NCI-H1048 (cell line): ENCODE results near the gene FYTTD1.

Source experiments
- DNase-seq: peaks from one replicate; lab custom pipeline; 2025; lab: John Stamatoyannopoulos, UW

The FYTTD1 gene

DNA sequence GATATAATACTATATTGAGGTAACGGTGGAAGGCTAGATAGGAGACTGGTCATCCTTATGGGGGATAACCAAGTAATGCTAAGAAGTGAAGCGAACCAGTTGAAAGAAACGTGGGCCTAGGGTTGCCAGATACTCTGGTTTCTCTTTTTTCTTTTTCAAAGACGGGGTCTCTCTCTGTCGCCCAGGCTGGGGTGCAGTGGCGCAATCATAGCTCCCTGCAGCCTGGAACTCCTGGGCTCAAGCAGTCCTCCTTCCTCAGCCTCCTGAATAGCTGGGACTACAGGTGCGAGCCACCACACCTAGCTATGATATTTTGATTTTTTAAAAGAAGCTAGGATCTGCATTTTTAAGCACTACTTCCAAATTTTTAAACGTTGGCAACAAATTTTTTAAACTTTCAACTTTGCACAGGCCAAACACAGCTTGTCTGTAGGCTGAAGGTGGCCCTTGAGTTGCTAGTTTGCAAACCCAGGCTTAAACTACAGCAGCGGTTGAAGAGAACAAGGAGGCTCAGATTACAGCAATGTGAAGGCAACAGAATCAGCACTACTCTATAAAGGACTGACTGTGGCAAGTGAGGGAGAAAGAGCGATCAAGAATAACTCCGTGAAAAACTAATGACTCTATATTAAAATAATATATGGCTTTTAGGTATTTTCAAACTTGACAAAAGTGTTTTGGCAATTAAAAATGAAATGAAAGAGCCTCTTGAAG, 11.8 kb upstream of the FYTTD1 start:
- no peak for DNase-seq

DNA sequence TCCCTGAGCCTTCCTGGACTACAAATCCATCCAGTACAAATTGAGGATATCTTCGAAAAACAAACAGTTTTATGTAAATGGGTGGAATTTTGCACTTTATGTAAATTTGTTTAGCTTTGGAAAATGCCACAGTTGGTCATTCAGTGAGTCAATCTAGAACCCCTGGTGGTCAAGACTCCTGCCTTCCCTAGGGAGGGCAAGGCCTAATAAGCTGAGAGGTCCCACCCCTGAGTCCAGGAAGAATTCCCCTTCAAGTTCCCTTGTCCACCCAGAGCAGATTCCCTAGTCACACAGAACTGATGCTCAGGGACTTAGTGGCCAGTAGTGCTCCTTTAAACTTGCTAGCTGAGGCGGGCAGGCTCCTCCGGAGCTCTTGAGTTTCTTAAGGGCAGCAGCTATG, 6.9 kb upstream of the FYTTD1 start:
- DNase-seq: no peak

DNA sequence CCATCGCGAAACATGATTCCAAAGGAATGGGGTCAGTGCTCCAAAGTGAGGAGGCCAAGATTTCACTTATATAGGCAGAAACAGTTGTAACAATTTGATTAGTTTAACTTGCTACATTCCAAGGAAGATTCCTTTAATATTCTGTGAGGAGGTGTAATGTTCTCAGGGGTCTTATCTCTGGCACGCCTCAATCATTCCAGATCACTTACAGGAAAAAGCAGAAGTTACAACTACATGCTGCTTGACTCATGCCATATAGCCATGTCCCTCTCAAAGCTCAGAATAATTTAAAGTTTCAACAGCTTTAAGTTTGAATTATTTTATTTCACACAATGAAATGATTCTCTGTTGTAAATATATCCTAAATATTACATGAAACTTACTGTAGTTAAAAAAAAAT, 3.5 kb upstream of the FYTTD1 start:
- no peak for DNase-seq

DNA sequence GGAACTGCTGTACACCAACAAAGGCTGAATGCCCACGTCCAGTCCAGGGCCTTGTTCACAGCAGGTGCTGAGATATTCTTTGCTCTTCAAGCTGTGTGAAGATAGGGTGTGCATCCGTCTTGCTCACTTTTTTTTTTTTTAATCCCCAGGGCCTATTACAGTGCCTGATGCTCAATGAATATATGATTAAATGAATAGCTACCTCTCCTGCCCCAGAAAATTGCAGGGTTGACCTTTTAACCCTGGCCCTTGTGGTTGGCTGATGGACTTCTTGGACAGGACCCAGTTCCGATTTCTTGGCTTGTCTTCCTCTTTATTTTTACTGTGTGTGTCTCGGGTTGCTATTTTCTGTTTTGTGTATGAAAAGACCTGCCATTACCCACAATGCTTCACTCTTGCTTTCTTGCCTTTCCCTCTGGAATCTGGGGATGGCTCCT, 2.9 kb upstream of the FYTTD1 start:
- DNase-seq: no peak

DNA sequence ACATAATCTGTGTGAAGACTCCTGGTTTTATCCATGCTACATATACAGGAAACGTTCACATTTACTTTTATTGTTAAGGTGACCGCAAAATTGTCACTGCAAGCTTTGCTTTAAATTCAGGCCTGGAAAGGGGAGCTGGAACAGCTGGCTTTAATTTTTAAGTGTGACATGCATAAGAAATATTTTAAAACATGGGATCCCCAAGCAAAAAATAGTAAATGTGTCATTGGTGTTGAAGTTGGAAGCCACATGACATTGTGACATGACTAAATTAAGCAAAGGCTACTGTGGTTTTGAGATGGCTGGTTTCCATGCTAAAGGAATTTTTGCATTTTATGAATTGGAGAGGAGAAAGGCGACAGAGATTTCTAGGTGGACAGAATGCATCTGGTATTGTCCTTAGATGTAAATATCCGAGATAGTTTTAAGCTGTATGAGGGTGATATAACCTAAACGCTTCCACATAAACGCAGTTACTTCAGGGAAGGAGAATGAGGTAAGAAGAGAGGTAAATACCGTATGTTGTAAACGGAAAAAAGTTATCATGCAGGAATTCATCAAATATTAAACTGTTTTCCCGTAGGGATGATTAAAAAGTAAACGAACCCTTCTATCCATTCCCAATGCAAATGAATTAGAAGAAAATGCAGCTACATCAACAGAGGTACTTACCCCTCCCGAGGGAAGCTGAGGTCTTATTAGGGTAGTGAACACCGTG, 927 bp upstream of the FYTTD1 start:
- DNase-seq: no peak

DNA sequence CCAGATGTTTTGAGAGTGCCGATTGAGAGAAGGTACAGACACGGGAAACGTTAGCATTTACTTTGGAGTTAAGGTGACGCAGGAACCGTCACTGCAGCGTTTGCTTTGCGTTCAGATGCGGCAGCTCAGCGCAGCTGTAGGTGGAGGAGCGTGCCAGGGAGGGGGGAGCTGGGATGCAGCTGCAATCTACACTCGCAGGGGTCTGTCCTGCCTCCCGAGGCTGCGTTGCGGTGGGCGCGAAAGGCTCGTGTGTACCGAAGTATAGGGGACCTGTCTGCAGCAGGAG, 425 bp upstream of the FYTTD1 start:
- no peak for DNase-seq

DNA sequence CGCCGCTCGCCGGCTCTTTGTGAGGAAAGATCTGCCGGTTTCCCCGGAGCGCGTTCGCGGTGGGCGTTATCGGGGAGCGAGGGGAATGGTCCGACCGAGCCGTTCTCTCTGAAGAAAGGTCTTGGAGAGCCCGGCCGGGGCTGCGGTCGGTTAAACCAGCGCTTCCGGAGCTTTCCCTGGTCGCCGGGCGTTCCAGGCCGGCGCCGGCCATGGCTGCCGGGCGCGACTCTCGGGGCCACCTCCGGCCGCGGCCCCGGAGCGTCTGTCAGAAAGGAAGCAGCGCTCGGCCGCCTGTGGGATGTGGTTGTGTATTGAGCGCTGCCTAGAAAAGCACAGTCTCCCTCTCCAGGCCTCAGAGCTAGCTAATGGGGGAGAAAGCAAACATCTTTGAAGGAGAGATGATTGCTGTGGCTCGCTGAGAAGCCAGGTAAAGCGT, 731 bp downstream of the FYTTD1 start:
- DNase-seq: no peak

DNA sequence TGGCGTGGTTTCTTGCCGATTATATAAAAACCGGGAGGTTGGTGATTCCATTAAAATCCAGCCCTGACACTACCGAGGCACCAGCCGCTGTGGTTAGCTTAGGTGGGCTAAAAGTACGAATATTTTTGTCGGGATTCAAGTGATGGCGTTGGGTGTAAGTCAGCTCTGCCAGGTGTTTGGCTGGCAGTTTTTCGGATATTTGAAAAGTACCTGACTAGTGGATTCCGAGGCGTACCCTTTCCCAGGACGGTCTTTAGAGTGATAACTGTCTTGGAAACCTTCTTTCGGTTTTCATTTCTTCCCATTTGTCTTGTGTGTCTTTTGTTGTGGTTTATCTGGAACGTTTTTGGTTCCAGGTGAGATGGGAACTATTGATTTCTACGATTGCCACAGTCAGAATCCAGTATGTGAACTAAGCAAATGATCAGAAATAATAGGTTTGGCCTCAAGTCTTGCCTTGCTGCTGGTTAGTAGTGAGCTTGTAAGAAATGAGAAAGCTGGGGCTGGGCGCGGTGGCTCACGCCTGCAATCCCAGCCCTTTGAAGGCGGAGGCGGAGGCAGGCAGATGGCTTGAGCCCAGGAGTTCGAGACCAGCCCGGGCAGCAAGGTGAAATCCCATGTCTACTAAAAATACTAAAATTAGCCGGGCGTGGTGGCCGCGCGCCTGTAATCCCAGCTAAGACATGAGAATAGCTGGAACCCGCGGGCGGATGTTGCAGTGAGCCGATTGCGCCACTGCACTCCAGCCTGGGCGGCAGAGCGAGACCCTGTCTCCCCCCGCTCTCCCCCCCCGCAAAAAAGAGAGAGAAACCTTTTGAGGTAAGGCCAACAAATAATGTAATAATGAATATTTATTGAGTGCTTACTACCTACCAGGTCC, 1.4 kb downstream of the FYTTD1 start:
- DNase-seq: no peak

DNA sequence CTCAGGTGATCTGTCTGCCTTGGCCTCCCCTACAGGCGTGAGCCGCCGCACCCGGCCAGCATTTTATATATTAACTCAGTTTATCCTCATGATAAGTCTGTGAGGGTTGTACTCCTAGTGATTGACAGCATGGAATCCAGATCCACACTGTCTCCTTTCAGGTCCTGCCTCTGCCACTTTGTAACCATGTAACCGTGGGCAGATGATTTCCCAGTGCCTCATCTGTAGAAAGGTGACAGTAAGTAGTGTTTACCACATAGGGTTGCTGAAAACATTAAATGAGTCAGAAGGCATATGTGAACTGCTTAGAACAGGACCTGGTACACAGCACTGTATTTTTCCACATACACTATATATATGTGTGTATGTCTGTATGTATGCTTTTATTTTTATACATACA, 2.4 kb downstream of the FYTTD1 start:
- no peak for DNase-seq

DNA sequence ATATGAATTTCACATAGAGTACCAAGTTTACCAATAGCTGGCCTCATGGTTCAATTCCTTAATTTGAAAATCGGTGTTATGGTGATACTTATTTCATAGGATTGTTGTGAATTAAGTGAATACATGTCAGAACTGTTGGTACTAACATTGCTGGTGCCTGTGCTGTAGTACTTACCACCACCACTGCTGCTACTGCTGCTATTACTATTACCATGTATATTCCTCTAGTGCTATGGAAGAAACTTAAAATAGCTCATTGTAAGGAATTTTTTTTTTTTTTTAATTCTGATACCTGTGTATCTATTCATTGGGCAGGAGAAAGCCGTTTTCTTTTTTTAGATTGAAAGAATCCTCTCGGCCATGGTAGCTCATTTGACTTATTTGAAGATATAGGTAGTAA, 3.6 kb downstream of the FYTTD1 start:
- DNase-seq: no peak

DNA sequence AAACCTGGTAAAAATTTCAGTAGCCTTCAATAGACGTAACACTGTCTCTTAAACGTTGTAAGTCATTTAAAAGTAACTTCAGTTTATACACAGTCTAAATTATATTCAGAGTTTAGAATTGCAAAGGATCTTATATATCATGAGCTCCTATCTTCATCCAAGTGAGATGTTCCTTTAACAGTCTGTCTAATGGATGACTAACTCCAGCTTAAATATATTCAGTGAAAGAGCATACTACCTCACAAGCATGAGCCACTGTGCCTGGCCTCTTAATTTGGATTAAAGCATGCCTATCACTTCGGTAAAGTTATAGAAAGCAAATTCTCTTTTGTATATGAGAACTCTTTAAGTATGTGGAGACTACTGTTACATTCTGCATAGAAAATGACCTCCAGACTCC, 7.0 kb downstream of the FYTTD1 start:
- no peak for DNase-seq

DNA sequence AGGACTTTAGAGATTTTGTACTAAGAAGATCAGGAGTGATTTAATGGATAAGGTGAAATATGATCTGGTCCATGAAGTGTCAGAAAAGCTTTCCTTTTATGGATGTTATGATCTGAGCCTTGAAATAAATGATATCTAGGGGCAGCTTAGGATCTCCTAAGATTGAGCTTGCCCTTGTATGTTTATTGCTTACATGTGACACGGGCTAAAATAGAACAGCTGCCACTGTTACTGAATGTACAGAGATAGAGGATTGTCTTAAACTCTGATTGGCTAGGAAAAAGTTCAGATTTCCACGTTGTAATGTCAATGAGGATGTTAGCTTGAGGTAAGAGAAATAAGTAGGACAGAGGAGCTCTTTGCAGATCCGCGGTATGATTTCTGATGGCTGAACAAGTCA, 8.8 kb downstream of the FYTTD1 start:
- no peak for DNase-seq

DNA sequence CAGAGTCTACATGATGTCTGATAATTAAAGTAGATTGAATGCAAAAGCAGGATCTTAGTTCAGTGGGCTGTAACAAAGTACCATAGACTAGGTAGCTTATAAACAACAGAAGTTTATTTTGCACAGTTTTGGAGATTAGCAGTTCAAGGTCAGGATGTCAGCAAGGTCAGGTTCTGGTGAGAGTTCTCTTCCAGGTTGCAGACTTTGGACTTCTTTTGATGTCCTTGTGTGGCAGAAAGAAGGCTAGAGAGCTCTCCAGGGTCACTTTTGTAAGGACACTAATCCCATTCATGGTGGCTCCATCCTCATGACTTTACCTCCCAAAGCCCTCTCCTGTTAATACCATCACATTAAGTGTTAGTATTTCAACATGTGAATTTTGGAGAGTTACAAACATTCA, 12.1 kb downstream of the FYTTD1 start:
- no peak for DNase-seq

DNA sequence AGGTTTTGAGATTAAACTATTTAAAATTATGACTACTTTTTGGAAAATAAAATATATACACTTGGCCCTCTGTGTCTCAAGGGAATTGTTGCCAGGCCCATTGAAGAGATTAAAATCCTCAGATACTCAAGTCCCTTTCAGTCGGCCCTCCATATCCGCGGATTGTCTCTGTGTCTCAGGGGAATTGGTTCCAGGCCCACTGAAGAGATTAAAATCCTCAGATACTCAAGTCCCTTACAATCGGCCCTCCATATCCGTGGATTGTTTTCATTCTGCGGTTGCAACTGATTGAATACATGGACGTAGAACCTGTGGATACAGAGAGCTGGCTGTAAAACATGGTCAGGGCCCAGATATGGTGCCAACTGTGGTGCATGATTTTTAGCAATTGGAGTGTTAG, 25.6 kb downstream of the FYTTD1 start:
- DNase-seq: no peak

DNA sequence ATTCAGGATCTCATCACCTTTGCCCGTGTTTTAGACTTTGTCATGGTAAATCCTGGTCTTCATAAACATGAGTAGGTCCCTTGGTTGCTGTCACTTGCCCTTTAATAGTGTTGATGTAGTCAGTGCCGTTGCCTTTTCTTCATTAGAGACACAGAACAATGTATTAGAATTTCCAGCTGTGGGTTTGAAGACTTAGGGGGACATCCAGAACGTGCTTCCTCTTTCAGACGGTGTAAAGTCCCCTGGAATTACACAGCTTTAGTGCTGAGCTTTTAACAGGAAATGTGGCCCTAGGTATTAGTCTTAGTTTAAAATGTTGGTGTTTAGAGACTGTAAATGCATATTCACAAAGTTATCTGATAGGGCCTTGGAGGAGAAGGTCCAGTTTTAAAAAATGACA, 32.5 kb downstream of the FYTTD1 start:
- no peak for DNase-seq

DNA sequence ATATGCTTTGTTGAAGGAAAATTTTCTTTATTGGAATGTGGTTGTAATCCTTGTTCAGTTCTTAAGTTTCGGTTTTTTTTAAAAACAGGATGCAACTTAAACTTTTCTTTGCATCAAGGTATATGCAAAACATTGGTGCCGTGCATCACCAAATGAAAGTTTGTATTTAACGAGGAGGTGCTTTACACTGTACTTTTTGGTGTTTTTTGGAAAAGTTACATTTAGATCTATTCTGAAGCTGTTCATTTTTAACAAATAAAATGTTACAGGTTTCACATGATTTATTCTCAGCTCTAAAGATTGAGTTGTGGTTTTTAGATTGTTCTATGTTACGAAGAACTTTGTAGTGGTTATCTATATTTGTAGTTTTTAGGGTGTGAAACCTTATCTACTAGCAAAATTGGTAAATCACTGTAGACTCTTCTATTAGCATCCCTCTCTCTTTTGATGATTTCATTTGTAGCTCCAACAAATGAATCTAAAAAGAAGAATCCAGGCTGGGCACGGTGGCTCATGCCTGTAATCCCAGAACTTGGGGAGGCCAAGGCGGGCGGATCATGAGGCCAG, 34.4 kb downstream of the FYTTD1 start:
- no peak for DNase-seq

DNA sequence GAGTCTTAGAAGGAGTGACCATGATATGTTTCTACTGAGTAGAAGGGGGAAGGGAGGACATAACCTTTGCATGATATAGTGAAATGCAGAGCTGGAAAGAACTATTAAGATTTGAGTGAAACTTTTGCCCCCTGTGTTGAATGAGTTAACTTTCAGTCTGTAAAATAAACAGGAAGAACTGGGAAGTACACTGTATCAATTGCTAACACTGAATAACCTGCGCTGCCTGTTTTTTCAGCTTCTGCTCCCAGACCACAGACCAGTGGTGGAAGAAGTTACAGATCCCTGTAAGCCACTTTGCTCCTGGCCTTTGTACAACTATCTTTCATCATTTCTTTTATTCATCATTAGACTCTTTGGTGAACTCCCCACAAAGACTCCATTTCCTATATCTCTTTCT, 37.7 kb downstream of the FYTTD1 start:
- DNase-seq: no peak

DNA sequence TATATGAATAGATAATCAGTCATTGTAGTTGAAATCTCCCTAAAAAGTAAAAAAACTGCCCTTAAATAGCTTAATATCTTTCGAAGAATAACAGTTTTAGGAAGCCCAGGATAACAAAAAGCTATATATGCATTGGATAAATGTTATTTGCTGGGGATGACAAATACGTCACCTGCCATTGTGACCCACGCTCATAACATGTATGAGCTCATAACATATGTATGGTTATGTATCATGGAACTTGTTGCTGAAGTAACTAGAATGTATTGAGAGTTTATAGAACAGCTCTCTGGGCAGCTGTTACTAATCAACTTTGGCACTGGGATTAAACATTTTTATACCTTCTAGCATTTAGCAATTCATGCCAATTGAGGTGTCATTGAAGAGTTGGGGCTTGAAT, 39.6 kb downstream of the FYTTD1 start:
- DNase-seq: no peak

DNA sequence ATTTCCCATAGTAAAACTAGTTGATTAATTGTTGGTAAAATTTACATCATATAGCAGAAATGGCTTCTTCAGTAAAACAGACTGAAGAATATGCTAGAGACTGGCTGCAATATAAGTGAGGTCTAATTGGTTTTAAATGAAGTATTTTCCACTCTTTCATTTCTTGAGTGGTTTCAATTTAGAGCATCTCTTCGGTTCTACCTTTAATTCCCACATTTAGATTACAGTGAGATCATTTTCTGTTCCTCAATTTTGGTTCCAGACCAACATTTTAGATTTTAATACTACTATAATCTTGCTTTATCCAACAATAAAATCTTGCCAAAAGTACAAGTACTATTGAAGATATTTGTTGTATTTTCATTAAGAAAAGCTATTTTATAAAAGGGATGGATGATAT, 40.4 kb downstream of the FYTTD1 start:
- no peak for DNase-seq

DNA sequence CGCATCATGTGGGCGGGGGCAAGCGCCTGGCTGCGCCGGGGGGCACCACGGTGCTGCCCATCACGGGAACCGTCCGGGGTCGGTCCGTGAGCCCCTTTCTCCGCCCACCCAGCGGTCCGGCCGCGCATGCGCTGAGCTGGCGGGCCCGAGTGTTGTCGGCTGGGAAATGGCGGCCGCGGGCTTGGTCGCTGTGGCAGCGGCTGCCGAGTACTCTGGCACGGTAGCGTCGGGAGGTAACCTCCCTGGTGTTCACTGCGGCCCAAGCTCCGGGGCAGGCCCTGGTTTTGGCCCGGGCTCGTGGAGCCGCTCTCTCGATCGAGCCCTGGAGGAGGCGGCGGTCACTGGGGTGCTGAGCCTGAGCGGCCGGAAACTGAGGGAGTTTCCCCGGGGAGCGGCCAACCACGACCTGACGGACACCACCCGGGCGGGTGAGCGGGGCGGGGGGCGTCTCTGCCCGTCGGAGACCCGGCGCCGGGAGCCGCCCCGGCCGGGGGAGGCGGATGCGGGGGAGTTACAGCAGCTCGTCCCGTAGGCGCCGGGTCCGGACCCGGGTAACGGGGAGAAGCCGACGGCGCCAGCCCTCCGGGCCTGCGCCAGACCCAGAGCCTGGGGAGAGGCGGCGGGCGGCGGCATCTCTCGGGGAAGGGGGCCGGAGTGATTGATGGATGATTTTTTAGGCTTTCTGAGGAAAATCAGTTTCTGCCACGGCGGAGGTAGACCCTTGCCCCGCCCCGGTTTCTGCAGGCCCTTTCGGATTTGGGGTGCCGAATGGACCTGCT, 41.6 kb downstream of the FYTTD1 start, which contains the start of gene LRCH3:
TSS of gene LRCH3 (plus strand) at position 142 of the 779 bp plus-strand sequence. CDS start at position 167, 25 bp downstream.
- DNase-seq: peak; percentile 50

DNA sequence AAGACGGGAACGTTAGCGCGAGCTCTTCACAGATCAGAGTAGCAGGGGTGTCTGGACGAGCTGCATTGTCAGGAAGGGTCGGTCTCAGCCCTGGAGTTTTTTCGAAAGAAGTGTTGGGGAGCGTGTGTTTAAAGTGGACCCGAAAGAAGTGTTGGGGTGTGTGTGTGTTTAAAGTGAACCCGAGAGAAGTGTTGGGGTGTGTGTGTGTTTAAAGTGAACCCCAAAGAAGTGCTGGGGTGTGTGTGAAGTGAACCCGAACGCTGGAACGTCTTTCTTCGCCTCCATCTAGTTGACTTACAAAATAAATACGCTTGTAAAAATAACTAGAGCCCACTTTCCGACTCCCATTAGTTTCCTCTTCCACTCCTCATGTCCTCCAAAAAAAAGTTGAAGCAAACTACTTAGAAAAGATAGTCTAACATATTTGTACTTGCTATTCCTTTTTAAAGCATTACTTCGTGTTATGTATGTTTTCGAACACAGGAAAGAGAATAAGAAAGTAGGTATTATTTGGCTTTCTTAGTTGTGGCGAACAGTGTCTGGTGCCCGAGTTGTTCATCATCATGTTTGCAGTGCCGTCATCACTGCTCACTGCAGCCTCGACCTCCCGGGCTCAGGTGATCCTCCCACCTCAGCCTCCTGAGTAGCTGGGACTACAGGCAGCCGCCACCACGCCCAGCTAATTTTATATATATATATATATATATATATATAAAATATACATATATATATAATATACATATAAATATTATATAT, 42.4 kb downstream of the FYTTD1 start:
- no peak for DNase-seq
